Colonic mucosa (tissue), 4 donors: ENCODE results near the gene EFNA2. TPM values are rescaled to one million over a fixed set of nuclear protein-coding genes. Genes with fewer than 3 reads are reported as not detected.

Experiments
- DNase-seq: peaks from one replicate; pipeline ENCODE4 v3.0.0-alpha.2; 2020
- H3K27ac ChIP-seq: fragments of 200-600 bp; one replicate; pipeline ENCODE4 v1.8.0; 2021
- H3K27me3 ChIP-seq: fragments of 200-600 bp; one replicate; pipeline ENCODE4 v1.8.0; 2021
- H3K36me3 ChIP-seq: fragments of 200-600 bp; one replicate; pipeline ENCODE4 v1.8.0; 2021
- H3K4me1 ChIP-seq: fragments of 200-600 bp; one replicate; pipeline ENCODE4 v1.8.0; 2021; ENCODE audit warnings: mild to moderate bottlenecking
- H3K4me3 ChIP-seq: fragments of 200-600 bp; one replicate; pipeline ENCODE4 v1.8.0; 2021
- H3K9ac ChIP-seq, 2 donors: one replicate each; pipeline ENCODE4 v1.7.0; 2013; ENCODE audit warnings: control low read depth in 2 of 2, low read depth in 2 of 2, low read length in 2 of 2
- H3K9me3 ChIP-seq: fragments of 200-600 bp; one replicate; pipeline ENCODE4 v1.8.0; 2021
- CTCF ChIP-seq: fragments of 200-600 bp; IDR thresholded peaks from one replicate; pipeline ENCODE4 v1.8.0; 2022; ENCODE audit warnings: antibody characterized with exemption, mild to moderate bottlenecking
- intact Hi-C: fragments of 100-400 bp; cut with DNase I; formaldehyde crosslinking; loops from one replicate; pipeline ENCODE4 v1.14.1; 2022
- total RNA-seq, 2 donors: library from RNA; stranded (reverse); fragmentation: NEBNext Ultra II Directional in 1 of 2; extraction: Animal tissue kit (Norgen Biotek cat#: 25700) in 1 of 2; gene quantifications; one replicate each; pipeline ENCODE4 v1.2.1, GENCODE V29; 2021
- donor health status: healthy.
- donor health status: DM: no; HTN: no; CAD: no.
- donor health status: DM: no; HTN: no; CAD: no.

Gene EFNA2
- total RNA-seq, 2 donors from 2014 or later = 72.8 to 86.1 TPM

GRCh38 chr19:1275260-1275975 lies 10.3 kb upstream of the EFNA2 start, which contains the start of gene FAM174C:
Gene FAM174C, plus strand, starts transcription at chr19:1275530. Its CDS starts 20 bp downstream, at chr19:1275550.
- H3K9me3 ChIP-seq = no peaks in the 10 kb centered on the region
- no peaks in the 10 kb centered on the region for H3K27me3 ChIP-seq
- peak; percentile 96 for DNase-seq
- H3K4me1 ChIP-seq = peaks cover 43% of the 10 kb centered on the region
- peak within 1 kb of the TSS; percentile 67 for H3K4me3 ChIP-seq
- peak within 1 kb of the TSS; percentile 99 for H3K27ac ChIP-seq
- intact Hi-C loops = loop anchor here (5.0 kb wide), 1 partner anchor 97 kb away; no protein-coding TSS in a partner anchor
- no peak for TF ChIP-seq CTCF
- H3K9ac ChIP-seq = peak within 1 kb of the TSS; percentile 94 to 98
- peaks cover 10% of the 10 kb centered on the region for H3K36me3 ChIP-seq

DNA sequence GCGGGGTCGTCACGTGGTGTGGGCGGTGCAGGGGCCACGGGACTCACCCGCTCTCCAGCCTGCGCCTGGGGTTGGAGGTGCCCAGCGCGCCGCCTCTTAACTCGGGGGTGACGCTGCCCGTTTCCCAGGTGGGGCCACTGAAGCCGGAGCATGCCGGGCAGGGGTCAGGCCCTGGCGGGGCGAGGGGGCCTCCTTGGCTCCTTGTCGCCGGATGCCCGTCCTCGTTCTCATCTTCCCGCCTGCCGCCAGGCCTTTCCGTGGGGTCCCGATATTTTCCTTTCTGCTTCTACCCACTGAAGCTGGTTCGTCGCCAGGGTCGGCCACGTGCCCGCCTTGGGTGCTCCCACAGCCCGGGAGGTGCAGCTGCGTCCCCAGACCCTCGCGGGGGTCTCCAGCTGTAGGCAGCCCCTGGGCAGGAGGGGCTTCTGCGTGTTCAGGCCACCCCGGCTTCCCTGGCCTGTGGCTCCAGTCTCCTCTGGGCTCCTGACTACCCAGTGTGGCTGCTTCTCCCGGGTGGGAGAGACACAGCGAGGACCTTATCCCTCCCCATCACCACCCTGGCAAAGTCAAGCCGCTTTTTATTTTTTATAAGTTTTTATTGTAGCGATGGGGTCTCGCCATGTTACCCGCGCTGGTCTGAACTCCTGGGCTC lies 9.6 kb upstream of the EFNA2 start:
- no peaks in the 10 kb centered on the region for H3K27me3 ChIP-seq
- H3K9ac ChIP-seq = peak overlapping the region; percentile 79 to 94
- H3K27ac ChIP-seq = peak overlapping the region; percentile 99
- H3K9me3 ChIP-seq = no peaks in the 10 kb centered on the region
- H3K36me3 ChIP-seq = peaks cover 10% of the 10 kb centered on the region
- DNase-seq = no peak
- intact Hi-C loops = loop anchor here (5.0 kb wide), 1 partner anchor 96 kb away; no protein-coding TSS in a partner anchor
- peaks cover 36% of the 10 kb centered on the region for H3K4me1 ChIP-seq
- H3K4me3 ChIP-seq = peak overlapping the region; percentile 67
- TF ChIP-seq CTCF = no peak

DNA sequence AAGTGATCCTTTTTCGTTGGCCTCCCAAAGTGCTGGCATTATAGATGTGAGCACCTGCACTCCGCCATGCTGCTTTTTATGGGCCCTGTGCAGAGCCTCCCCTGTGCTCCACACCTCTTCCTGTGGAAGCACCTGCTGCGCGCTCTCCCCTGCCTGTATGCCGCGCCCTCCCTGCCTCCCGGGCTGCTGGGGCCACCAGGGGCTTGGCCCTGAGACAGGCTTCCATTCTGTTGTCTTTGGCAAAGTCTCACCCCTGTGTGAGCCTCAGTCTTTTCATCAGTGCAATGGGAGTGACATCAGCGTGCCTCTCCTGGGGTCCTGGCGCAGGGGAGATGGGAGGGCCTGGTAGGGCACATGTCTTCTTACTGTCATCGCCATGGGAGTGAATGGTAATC lies 9.0 kb upstream of the EFNA2 start:
- peaks cover 34% of the 10 kb centered on the region for H3K4me1 ChIP-seq
- H3K4me3 ChIP-seq = peak overlapping the region; percentile 67
- H3K9ac ChIP-seq = peak overlapping the region in 1 of 2 donors; percentile 94
- peaks cover 10% of the 10 kb centered on the region for H3K36me3 ChIP-seq
- H3K27ac ChIP-seq = peak overlapping the region; percentile 99
- DNase-seq = peak; percentile 69
- intact Hi-C loops = loop anchor here (5.0 kb wide), 1 partner anchor 96 kb away; no protein-coding TSS in a partner anchor
- no peak for TF ChIP-seq CTCF
- no peaks in the 10 kb centered on the region for H3K27me3 ChIP-seq
- no peaks in the 10 kb centered on the region for H3K9me3 ChIP-seq

DNA sequence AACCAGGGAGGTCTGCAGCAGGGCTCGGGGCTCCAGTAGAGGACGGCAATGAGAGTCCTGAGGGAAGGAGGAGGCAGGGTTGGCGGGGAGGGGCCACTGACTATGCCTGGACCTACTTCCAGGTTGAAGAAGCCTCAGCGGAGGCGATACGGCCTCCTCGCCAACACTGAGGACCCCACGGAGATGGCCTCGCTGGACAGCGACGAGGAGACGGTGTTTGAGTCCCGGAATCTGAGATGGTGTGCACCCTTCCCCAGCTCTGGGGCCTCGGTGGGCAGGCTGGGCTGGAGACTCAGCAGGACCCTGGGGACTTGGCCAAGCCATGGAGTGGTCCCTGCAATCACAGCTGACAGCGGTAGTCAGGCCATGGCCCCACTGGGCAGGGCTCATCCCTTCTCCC lies 8.6 kb upstream of the EFNA2 start:
- Histone ChIP-seq H3K9ac (peak overlapping the region in 1 of 2 donors; percentile 94), H3K4me3 (no peak overlapping the region), H3K27me3 (no peaks in the 10 kb centered on the region), H3K36me3 (peaks cover 10% of the 10 kb centered on the region), H3K4me1 (peaks cover 32% of the 10 kb centered on the region), H3K27ac (no peak overlapping the region), H3K9me3 (no peaks in the 10 kb centered on the region)
- no peak for TF ChIP-seq CTCF
- intact Hi-C loops = loop anchor here (5.0 kb wide), 1 partner anchor 95 kb away; no protein-coding TSS in a partner anchor
- no peak for DNase-seq

- Histone ChIP-seq H3K27me3 (no peaks in the 10 kb centered on the region), H3K27ac (no peak overlapping the region), H3K4me3 (no peak overlapping the region), H3K9me3 (no peaks in the 10 kb centered on the region), H3K9ac (no peak overlapping the region), H3K36me3 (peaks cover 6% of the 10 kb centered on the region), H3K4me1 (peaks cover 33% of the 10 kb centered on the region)
- intact Hi-C loops = loop anchor here (5.0 kb wide), 1 partner anchor 94 kb away; no protein-coding TSS in a partner anchor
- DNase-seq = no peak
- no peak for TF ChIP-seq CTCF
These were observed 7.6 kb upstream of the EFNA2 start for GRCh38 chr19:1278074-1278473.
